Activated CD8-positive, alpha-beta memory T cell treated with anti-CD3 and anti-CD28 coated beads, Interleukin-2, amount 50 U/mL, for 24 hours (primary cell): ENCODE data around the gene JSRP1.

Experiments used
- DNase-seq: peaks from one replicate; pipeline ENCODE4 v3.0.0-alpha.2; 2020; ENCODE audit errors: extremely low read depth

JSRP1 gene

GRCh38 chr19:2232286-2233151 lies 23.7 kb downstream of the JSRP1 start:
- no peak for DNase-seq

GRCh38 chr19:2231621-2232221 lies 24.5 kb downstream of the JSRP1 start:
- no peak for DNase-seq

- no peak for DNase-seq
Measured at GRCh38 chr19:2230807-2231533, 25.2 kb downstream of the JSRP1 start.

DNA sequence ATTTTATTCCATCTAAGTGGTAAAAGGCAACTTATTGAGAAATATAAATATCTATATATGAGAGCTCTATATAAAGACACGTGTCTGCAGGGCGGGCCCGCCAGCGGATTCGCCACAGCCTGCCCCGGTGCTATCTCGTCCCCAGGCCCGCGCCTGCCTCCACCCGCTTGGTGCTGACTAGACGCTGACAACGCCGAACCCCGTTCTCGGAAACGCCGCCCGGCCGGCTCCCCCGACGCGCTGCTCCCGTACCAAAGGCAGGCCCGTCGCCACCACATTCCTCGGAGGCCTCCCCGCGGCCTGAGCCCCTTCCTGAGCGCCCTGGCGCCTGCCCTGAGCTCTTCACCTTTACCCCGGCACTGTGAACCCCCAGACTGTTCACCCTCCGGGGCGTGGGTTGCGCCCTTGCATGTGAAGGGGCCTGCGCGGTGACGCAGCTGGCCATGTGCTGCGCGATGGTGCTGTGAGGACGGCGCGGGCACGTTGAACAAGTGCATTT lies 26.1 kb downstream of the JSRP1 start:
- no peak for DNase-seq

- no peak for DNase-seq
Measured at GRCh38 chr19:2229103-2230032, 26.8 kb downstream of the JSRP1 start.

GRCh38 chr19:2228157-2229030 lies 27.8 kb downstream of the JSRP1 start:
- DNase-seq, result no peak

GRCh38 chr19:2227415-2228156 lies 28.6 kb downstream of the JSRP1 start:
- no peak for DNase-seq

- no peak for DNase-seq
Measured at GRCh38 chr19:2226840-2227360, 29.3 kb downstream of the JSRP1 start.

- no peak for DNase-seq
Measured at GRCh38 chr19:2226051-2226839, 30.0 kb downstream of the JSRP1 start.

DNA sequence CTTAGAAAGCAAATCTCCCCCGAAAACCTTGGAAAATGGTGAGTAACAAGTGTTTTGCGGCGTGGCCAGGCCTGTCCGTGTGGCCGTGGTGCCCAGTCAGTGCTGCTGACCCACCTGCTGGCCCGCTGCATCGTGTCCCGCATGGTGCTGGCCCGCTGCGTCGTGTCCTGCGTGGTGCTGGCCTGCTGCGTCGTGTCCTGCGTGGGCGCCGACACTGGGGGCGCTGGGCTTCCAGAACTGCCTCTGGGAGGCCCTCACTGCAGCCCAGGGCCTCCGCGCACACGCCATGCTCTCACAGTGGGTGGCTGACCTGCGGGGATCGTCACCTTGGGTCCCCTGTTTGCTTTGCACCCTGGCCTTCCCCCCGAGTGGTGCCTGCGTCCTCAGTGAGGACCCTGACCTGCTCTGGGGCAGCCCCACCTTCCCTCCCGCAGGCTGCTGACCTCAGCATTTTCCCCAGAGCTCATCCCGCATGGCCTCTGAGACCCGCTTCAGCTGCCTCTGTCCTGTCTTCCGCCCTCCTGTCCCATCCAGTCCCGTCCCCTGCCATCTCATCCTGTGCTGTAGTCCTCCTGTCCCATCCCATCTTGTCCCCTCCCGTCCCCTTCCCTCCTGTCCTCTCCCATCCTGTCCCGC lies 30.7 kb downstream of the JSRP1 start:
- no peak for DNase-seq

DNA sequence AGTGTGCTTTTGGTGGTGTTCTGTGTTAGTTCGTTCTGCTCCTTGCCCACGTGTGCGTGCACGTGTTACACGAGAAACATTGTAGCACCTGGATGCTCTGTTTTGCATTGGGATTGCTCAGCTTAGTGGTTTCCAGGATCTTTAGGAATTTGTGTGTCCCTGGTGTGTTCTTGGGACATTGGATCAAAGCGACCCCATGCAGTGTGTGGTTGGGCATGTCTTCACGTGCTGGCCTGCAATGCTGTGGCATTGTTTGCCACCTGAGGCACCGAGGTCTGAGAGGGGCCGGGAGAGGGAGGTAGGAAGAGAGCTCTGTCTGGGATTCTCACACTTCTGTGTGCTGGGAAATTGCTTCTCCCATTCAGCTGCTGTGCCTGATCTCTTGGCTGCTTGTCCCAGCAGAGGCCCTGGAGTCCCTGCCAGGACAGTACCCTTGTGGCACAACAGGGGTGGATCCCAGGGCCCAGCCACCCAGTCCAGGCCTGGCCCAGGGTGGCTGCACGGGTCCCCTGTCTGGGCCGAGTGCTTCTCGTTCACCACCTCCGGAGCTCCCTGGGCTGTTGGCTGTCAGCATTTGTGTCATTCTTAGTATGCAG lies 31.4 kb downstream of the JSRP1 start:
- DNase-seq, result no peak

- DNase-seq, result no peak
Measured at GRCh38 chr19:2223959-2224358, 32.3 kb downstream of the JSRP1 start.

- DNase-seq, result no peak
Measured at GRCh38 chr19:2223391-2223790, 32.8 kb downstream of the JSRP1 start.

- DNase-seq, result no peak
Measured at GRCh38 chr19:2221918-2222317, 34.3 kb downstream of the JSRP1 start.

- DNase-seq, result no peak
Measured at GRCh38 chr19:2221250-2221831, 34.9 kb downstream of the JSRP1 start.

DNA sequence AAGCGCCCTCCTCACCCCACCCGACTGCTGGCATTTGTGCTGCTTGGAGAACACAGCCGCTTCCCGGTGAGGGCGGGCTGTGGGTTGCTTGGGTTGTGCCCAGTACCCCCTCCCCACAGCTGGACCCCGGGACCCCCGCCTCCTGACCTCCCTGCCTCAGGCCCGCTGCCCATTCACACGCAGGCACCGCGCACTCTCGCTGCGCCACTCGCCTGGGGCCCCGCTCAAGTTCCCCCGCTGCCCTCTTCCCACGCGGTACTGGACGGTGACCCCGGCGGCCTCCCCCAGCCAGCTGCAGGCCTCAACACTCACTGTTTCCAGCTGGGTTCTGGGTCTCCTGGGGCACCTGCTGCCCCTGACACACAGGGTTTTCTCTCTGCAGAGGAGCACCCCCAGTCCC lies 36.5 kb downstream of the JSRP1 start:
- no peak for DNase-seq

DNA sequence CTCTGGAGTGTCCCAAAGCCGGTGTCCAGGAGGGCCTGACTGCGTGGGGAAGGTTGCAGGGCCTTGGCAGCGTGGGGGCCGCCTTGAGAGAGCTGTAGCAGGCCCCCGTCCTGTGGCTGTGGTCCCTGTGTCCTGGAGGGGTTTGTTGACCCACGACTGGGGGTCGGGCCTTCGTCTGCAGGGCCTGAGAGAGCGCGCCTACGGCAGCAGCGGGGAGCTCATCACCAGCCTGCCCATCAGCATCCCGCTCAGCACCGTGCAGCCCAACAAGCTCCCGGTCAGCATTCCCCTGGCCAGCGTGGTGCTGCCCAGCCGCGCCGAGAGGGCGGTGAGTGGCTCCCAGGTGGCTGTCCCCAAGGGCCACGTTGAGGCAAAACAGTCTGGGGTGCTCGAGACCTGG lies 38.6 kb downstream of the JSRP1 start:
- DNase-seq, result no peak
